Psoas muscle (tissue), 8 donors: ENCODE results near the gene HBB. TPM values are rescaled to one million over a fixed set of nuclear protein-coding genes. Genes with fewer than 3 reads are reported as not detected.

Experiments used
- ATAC-seq, 4 donors: fragments of 200-7000 bp; cut with Tn5 transposase; one replicate each; pipeline ENCODE4 v1.9.1; 2020; ENCODE audit warnings: moderate library complexity in 3 of 4, mild to moderate bottlenecking in 2 of 4
- DNase-seq, 2 donors: peaks; one replicate each; pipeline ENCODE4 v3.0.0-alpha.2; 2020
- H3K27ac ChIP-seq: fragments of 200-600 bp; one replicate; pipeline ENCODE4 v1.8.0; 2022
- H3K27me3 ChIP-seq, 3 donors: fragments of 200-600 bp in 1 of 3; one replicate each; pipeline versions ENCODE4 v1.6.1 to v1.8.0; 2013 to 2022; ENCODE audit warnings: low read length in 2 of 3, mild to moderate bottlenecking in 2 of 3, moderate library complexity in 1 of 3; ENCODE audit not compliant: insufficient read depth in 3 of 3
- H3K36me3 ChIP-seq, 2 donors: fragments of 200-600 bp in 1 of 2; one replicate each; pipeline versions ENCODE4 v1.6.1 to v1.8.0; 2013 to 2022; ENCODE audit warnings: low read depth in 1 of 2, mild to moderate bottlenecking in 1 of 2, moderate library complexity in 1 of 2; ENCODE audit not compliant: insufficient read depth in 1 of 2
- H3K4me1 ChIP-seq: fragments of 200-600 bp; one replicate; pipeline ENCODE4 v1.8.0; 2022
- H3K4me3 ChIP-seq: fragments of 200-600 bp; one replicate; pipeline ENCODE4 v1.8.0; 2022; ENCODE audit warnings: mild to moderate bottlenecking
- H3K9me3 ChIP-seq: fragments of 200-600 bp; one replicate; pipeline ENCODE4 v1.8.0; 2022
- WGBS, 3 donors: extraction: QIAGEN DNeasy Blood & Tissue Kit; methylation state at CpG; one replicate each; pipeline versions ENCODE4 v1.1.6 to v1.1.7; 2013; 5-methylcytosine and 5-hydroxymethylcytosine counted together
- intact Hi-C, 2 donors: fragments of 100-400 bp; cut with DNase I; formaldehyde crosslinking; loops; one replicate each; pipeline versions ENCODE4 v1.11.0 to v1.14.2; 2022
- long read RNA-seq, 2 donors: library from polyadenylated mRNA; unstranded; transcript quantifications; one replicate each; pipeline ENCODE4 v2.0.0, GENCODE V29; 2021
- polyA plus RNA-seq, 3 donors: library from polyadenylated mRNA; stranded (reverse); fragments of 200-250 nt; gene quantifications; one replicate each; pipeline ENCODE4 v1.2.3, GENCODE V29; 2013
- total RNA-seq, 4 donors: library from RNA; stranded (reverse); fragmentation: NEBNext Ultra II Directional in 2 of 4; extraction: Animal tissue kit (Norgen Biotek cat#: 25700) in 2 of 4; gene quantifications; one replicate each; pipeline versions ENCODE4 v1.2.1 to v1.2.4, GENCODE V29; 2021 to 2023
- TF ChIP-seq, protein P1 (sequence below): fragments of 200-600 bp; IDR thresholded peaks from one replicate; pipeline ENCODE4 v1.8.0; 2022; ENCODE audit warnings: antibody characterized with exemption
- donor health status: healthy with polysubstance abuse.
- donor health status: DM: no; HTN: no; CAD: no; lungs with moderate emphysema.
- donor health status: Bipolar disorder and iron deficiency.
- donor health status: healthy.
- donor health status: DM: yes; HTN: yes; CAD: no.
- donor health status: DM: no; HTN: no; CAD: no.
- donor health status: DM: no; HTN: no; CAD: no.
- donor health status: DM: yes; HTN: yes; CAD: no.

HBB gene
- total RNA-seq = 1,000 to 10,000 TPM in 1 of 4 donors, 100 to 1,000 TPM in 1, 10 to 100 TPM in 2; 22.9 to 2,413 (median 247) TPM
- polyA plus RNA-seq = 10 to 100 TPM in 2 of 3 donors, 1 to 10 TPM in 1; 7.8 to 16.1 (median 11.3) TPM
- long read RNA-seq, donor 1, transcript HBB-201 (3 exons, 628 nt) = major isoform, 125 of 134 reads
- long read RNA-seq, donor 1, partial matches to known transcripts = 0 of 134 reads
- long read RNA-seq, donor 1, other reads (novel, unspliced or antisense) = 5 of 134 reads
- long read RNA-seq, donor 2, partial matches to known transcripts = 0 of 2 reads
- long read RNA-seq, donor 2, other reads (novel, unspliced or antisense) = 0 of 2 reads

DNA sequence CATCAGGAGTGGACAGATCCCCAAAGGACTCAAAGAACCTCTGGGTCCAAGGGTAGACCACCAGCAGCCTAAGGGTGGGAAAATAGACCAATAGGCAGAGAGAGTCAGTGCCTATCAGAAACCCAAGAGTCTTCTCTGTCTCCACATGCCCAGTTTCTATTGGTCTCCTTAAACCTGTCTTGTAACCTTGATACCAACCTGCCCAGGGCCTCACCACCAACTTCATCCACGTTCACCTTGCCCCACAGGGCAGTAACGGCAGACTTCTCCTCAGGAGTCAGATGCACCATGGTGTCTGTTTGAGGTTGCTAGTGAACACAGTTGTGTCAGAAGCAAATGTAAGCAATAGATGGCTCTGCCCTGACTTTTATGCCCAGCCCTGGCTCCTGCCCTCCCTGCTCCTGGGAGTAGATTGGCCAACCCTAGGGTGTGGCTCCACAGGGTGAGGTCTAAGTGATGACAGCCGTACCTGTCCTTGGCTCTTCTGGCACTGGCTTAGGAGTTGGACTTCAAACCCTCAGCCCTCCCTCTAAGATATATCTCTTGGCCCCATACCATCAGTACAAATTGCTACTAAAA lies at the start of gene HBB:
HBB (minus strand) TSS at position 340 of the 579 bp plus-strand sequence; CDS start at position 290, 50 bp downstream.
- intact Hi-C loops = no loop called here
- Histone ChIP-seq H3K4me3 (no peak within 1 kb of the TSS), H3K9me3 (no peaks in the 10 kb centered on the region), H3K36me3 (no peaks in the 10 kb centered on the region), H3K27ac (no peak within 1 kb of the TSS), H3K4me1 (no peaks in the 10 kb centered on the region), H3K27me3 (no peaks in the 10 kb centered on the region)
- DNase-seq (no peak), ATAC-seq (no peak)
- TF ChIP-seq, protein P1, sequence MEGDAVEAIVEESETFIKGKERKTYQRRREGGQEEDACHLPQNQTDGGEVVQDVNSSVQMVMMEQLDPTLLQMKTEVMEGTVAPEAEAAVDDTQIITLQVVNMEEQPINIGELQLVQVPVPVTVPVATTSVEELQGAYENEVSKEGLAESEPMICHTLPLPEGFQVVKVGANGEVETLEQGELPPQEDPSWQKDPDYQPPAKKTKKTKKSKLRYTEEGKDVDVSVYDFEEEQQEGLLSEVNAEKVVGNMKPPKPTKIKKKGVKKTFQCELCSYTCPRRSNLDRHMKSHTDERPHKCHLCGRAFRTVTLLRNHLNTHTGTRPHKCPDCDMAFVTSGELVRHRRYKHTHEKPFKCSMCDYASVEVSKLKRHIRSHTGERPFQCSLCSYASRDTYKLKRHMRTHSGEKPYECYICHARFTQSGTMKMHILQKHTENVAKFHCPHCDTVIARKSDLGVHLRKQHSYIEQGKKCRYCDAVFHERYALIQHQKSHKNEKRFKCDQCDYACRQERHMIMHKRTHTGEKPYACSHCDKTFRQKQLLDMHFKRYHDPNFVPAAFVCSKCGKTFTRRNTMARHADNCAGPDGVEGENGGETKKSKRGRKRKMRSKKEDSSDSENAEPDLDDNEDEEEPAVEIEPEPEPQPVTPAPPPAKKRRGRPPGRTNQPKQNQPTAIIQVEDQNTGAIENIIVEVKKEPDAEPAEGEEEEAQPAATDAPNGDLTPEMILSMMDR = no peak
- 74 to 83% (median 81%) methylated on average over 3 of the region's 3 CpGs for WGBS, 3 donors

DNA sequence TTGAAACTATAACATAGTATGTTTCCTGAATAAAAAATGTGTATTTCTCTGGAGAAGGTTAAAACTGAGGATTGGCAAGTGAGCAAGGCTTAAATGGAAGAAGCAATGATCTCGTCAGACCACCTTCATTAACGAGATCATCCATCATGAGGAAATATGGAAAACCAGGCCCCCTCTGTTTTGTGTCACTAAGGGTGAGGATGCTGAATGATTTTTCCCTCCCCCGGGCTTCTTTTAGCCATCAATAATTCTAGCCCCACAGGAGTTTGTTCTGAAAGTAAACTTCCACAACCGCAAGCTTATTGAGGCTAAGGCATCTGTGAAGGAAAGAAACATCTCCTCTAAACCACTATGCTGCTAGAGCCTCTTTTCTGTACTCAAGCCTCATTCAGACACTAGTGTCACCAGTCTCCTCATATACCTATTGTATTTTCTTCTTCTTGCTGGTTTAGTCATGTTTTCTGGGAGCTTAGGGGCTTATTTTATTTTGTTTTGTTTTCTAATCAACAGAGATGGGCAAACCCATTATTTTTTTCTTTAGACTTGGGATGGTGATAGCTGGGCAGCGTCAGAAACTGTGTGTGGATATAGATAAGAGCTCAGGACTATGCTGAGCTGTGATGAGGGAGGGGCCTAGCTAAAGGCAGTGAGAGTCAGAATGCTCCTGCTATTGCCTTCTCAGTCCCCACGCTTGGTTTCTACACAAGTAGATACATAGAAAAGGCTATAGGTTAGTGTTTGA lies 48.7 kb upstream of the HBB start:
- ATAC-seq (no peak), DNase-seq (no peak)
- TF ChIP-seq, protein P1 = no peak
- intact Hi-C loops = no loop called here
- H3K4me3 ChIP-seq = no peak overlapping the region
- H3K4me1 ChIP-seq = no peaks in the 10 kb centered on the region
- no peak overlapping the region for H3K27ac ChIP-seq
- no peaks in the 10 kb centered on the region for H3K36me3 ChIP-seq
- H3K27me3 ChIP-seq = no peaks in the 10 kb centered on the region
- 75 to 79% (median 78%) methylated on average over 6 of the region's 6 CpGs for WGBS, 3 donors
- H3K9me3 ChIP-seq = no peaks in the 10 kb centered on the region

DNA sequence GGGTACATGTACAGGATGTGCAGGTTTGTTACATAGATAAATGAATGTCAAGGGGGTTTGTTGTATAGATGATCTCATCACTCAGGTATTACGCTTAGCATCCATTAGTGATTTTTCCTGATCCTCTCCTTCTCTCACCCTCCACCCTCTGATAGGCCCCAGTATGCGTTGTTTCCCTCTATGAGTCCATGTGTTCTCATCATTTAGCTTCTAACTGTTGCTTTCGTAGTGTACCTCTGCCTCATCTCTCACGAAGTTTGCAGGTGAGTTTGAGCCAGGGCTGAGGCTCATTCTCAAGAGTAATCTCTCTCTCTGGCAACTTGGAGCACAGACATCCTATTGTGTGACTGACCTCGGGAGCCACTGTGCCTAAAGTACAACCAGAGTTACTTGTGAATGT lies 47.5 kb upstream of the HBB start:
- TF ChIP-seq, protein P1 = no peak
- DNase-seq (no peak), ATAC-seq (no peak)
- Histone ChIP-seq H3K27me3 (no peaks in the 10 kb centered on the region), H3K4me1 (no peaks in the 10 kb centered on the region), H3K4me3 (no peak overlapping the region), H3K36me3 (no peaks in the 10 kb centered on the region), H3K27ac (no peak overlapping the region), H3K9me3 (no peaks in the 10 kb centered on the region)
- 67 to 70% (median 69%) methylated on average over 5 of the region's 5 CpGs for WGBS, 3 donors
- intact Hi-C loops = no loop called here

DNA sequence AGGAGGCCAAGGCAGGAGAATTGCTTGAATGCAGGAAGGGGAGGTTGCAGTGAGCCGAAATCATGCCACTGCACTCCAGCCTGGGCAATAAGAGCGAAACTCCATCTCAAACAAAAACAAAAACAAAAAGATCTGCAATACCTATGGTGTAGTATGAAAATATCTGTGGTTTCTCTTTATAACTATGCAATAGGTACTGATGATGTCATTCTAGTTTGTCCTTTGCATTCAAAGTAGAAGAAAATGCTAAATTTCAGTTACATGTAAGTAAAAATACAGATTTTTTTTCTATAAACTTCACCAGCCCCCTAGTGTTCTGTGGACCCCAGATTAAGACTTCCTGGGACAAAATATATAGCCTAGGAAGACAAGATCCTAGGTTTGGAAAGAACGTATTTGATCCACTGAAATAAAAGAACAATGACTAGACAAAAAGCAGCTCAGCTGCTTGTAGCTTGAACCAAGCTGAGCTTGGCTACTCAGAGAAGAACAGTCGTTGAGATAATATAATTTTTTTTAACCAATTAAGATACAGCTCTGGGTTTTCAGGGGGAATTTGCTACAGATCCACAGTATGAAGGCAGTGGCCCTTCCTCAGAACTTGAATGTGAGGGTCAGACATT lies 45.6 kb upstream of the HBB start:
- Histone ChIP-seq H3K36me3 (no peaks in the 10 kb centered on the region), H3K27me3 (no peaks in the 10 kb centered on the region), H3K9me3 (no peaks in the 10 kb centered on the region), H3K27ac (no peak overlapping the region), H3K4me3 (no peak overlapping the region), H3K4me1 (no peaks in the 10 kb centered on the region)
- no peak for ATAC-seq
- 62 to 75% (median 66%) methylated on average over 4 of the region's 4 CpGs for WGBS, 3 donors
- intact Hi-C loops = no loop called here
- TF ChIP-seq, protein P1 = no peak
- DNase-seq = no peak
